HAP-1 (cell line): ENCODE data around the gene TM7SF3.
"Not testable (repeated sequence)": the region's sequence is repeated elsewhere in the genome, so short reads cannot be mapped to it uniquely, and the experiment has no call there.

Experiments
- DNase-seq, 2 experiments: peaks; one replicate each; pipeline ENCODE4 v3.0.0-alpha.2; 2016 to 2020; ENCODE audit warnings: low spot score in 2 of 2
- H3K27me3 ChIP-seq: fragments of 250-450 bp; sonication (Bioruptor Pico); 2 replicates; pipeline ENCODE4 v1.5.1; 2020; ENCODE audit warnings: low read depth, mild to moderate bottlenecking, moderate library complexity
- H3K36me3 ChIP-seq: fragments of 250-450 bp; sonication (Bioruptor Pico); replicated peaks from 2 replicates; pipeline ENCODE4 v1.5.1; 2020; ENCODE audit warnings: mild to moderate bottlenecking
- H3K4me1 ChIP-seq: fragments of 250-450 bp; sonication (Bioruptor Pico); 2 replicates; pipeline ENCODE4 v1.5.1; 2020; ENCODE audit warnings: mild to moderate bottlenecking
- H3K4me3 ChIP-seq: fragments of 250-450 bp; sonication (Bioruptor Pico); 2 replicates; pipeline ENCODE4 v1.5.1; 2020; ENCODE audit warnings: mild to moderate bottlenecking, moderate library complexity
- H3K9me3 ChIP-seq: fragments of 250-450 bp; sonication (Bioruptor Pico); 2 replicates; pipeline ENCODE4 v1.5.1; 2020; ENCODE audit warnings: mild to moderate bottlenecking, moderate library complexity
- in situ Hi-C: fragments of 300-500 bp; cut with MboI; formaldehyde crosslinking; loops from 3 replicates; pipeline ENCODE4 v1.14.3; 2020; ENCODE audit warnings: low sequenced_read_pairs, inconsistent platforms, mixed read lengths

The TM7SF3 gene

DNA sequence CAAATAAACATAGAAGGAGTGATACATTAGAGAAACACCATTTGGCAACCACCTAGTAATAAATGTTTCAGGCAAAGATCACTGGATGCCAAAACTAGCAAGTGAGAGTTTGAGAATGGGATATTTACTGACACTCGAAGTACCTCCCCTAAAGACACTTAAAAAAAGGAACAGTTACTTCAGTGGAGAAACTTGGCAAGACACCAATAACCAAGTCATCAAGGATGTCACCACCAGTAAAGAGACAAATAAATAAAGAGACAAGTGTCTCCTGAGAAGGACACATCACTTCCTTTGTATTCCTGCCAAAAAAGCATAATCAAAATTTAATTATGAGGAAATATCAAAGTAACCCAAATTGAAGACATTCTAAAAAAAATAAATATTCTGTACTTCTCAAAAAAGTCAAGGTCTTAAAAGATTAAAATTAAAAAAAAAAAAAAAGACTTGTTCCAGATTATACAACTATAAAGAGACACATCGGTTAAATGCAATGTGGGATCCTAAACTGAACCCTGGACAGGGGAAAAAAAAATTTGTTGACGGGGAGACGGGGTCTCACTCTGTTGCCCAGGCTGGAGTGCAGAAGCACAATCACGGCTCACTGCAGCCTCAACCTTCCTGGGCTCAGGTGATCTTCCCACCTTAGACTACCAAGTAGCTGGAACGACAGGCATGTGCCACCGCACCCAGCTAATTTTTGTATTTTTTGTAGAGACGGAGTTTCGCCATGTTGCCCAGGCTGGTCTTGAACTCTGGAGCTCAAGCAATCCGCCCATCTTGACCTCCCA, 26.4 kb downstream of the TM7SF3 start:
- Histone ChIP-seq H3K4me3 (no peak overlapping the region), H3K27me3 (no peaks in the 10 kb centered on the region), H3K4me1 (no peaks in the 10 kb centered on the region), H3K9me3 (no peaks in the 10 kb centered on the region), H3K36me3 (peaks cover 13% of the 10 kb centered on the region)
- DNase-seq = no peak
- in situ Hi-C loops = no loop called here

DNA sequence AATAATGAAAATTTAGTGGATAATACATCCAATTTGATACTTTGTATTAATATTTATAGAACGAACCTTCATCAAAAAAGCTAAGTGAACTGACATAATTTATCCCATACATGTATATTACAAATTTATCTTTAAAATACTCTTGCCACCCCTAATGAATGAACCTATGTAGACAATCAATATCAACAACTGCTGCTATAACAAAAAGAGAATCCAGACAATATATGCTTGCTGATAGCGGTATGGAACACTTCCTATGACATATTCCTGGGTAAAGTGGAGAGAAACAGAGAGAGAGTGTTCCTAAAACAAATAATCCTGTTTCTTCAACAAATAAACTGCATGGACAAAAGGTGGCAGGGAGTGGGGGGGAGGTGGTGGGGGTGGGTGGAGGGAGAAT, 31.3 kb downstream of the TM7SF3 start:
- in situ Hi-C loops = no loop called here
- Histone ChIP-seq H3K36me3 (peaks cover 19% of the 10 kb centered on the region), H3K4me3 (no peak overlapping the region), H3K27me3 (no peaks in the 10 kb centered on the region), H3K9me3 (no peaks in the 10 kb centered on the region; the same call in 1 of the 2 replicates), H3K4me1 (no peaks in the 10 kb centered on the region)
- DNase-seq = no peak

- no peak overlapping the region for H3K4me3 ChIP-seq
- H3K9me3 ChIP-seq = no peaks in the 10 kb centered on the region; the same call in 1 of the 2 replicates
- no peaks in the 10 kb centered on the region for H3K4me1 ChIP-seq
- in situ Hi-C loops = no loop called here
- no peak for DNase-seq
- no peaks in the 10 kb centered on the region for H3K27me3 ChIP-seq
- H3K36me3 ChIP-seq = peaks cover 26% of the 10 kb centered on the region
Measured at GRCh38 chr12:26979733-26980132, 34.5 kb downstream of the TM7SF3 start.

GRCh38 chr12:26978801-26979200, 35.4 kb downstream of the TM7SF3 start:
- no peak for DNase-seq
- no peak overlapping the region for H3K4me3 ChIP-seq
- peaks cover 23% of the 10 kb centered on the region for H3K36me3 ChIP-seq
- H3K4me1 ChIP-seq = no peaks in the 10 kb centered on the region
- in situ Hi-C loops = no loop called here
- H3K27me3 ChIP-seq = no peaks in the 10 kb centered on the region
- no peaks in the 10 kb centered on the region; the same call in 1 of the 2 replicates for H3K9me3 ChIP-seq

- Histone ChIP-seq H3K36me3 (peaks cover 25% of the 10 kb centered on the region), H3K4me3 (no peak overlapping the region), H3K4me1 (no peaks in the 10 kb centered on the region), H3K9me3 (no peaks in the 10 kb centered on the region; the same call in 1 of the 2 replicates), H3K27me3 (no peaks in the 10 kb centered on the region)
- in situ Hi-C loops = no loop called here
- DNase-seq = no peak
Measured at GRCh38 chr12:26976687-26977086, 37.5 kb downstream of the TM7SF3 start.

DNA sequence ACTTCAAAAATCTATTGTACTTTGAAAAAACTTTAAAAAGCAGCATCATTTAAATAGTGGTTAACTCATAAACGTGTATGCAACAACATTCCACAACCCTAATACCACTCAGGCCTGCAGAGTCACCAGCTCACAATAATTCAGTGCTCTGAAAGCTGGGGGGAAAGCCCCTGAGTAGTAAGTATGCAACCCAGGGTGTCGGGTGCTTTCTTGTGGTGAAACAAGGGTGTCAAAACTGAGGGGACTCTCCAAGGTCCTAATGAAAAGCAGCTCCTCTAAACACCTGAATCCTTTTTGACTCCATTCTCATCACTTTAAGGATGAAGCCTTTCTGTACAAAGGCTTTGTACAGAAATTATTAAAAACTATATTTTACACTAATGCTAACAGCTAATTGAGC, 42.2 kb downstream of the TM7SF3 start:
- no peaks in the 10 kb centered on the region for H3K9me3 ChIP-seq
- in situ Hi-C loops = no loop called here
- peaks cover 24% of the 10 kb centered on the region; the same call in 1 of the 2 replicates for H3K36me3 ChIP-seq
- H3K4me1 ChIP-seq = no peaks in the 10 kb centered on the region
- no peak for DNase-seq
- no peaks in the 10 kb centered on the region for H3K27me3 ChIP-seq
- no peak overlapping the region for H3K4me3 ChIP-seq

DNA sequence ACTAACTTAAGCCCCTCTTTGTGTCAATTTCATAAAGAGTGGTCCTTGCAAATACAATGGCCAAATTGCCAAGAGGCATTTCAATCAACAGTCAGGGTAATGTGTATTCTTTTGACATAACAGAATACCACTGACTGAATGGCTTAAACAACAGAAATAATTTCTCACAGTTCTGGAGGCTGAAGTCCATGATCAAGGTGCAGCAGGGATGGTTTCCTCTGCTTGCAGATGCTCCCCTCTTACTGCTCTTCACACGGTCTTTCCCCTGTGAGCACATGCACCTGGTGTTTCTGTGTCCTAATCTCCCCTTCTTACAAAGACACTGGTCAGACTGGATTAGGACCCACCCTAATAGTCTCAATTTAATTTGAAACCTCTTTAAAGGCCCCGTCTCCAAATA, 44.0 kb downstream of the TM7SF3 start:
- no peaks in the 10 kb centered on the region for H3K4me1 ChIP-seq
- H3K9me3 ChIP-seq = no peaks in the 10 kb centered on the region
- peak in 1 of 2 experiments; percentile 10 for DNase-seq
- no peak overlapping the region for H3K4me3 ChIP-seq
- H3K36me3 ChIP-seq = peaks cover 15% of the 10 kb centered on the region; the same call in 1 of the 2 replicates
- no peaks in the 10 kb centered on the region for H3K27me3 ChIP-seq
- in situ Hi-C loops = no loop called here

DNA sequence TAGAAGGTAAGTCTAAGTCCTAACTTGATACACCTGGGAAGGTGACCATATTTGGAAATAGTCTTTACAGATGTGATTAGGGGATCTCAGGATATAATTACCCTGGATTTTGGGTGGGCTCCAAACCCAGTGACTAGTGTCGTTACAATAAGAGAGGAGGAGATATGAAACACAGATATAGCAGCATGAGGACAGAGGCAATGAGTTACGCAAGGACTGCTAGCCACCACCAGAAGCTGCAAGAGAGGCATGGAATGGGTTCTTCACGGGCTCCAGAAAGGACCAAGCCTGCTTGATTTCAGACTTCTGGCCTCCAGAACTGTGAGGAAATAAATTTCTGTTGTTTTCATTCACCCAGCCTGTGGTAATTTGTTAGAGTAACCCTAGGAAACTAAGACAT, 47.3 kb downstream of the TM7SF3 start:
- Histone ChIP-seq H3K36me3 (peaks cover 8% of the 10 kb centered on the region; the same call in 1 of the 2 replicates), H3K9me3 (no peaks in the 10 kb centered on the region), H3K4me3 (no peak overlapping the region), H3K27me3 (no peaks in the 10 kb centered on the region), H3K4me1 (no peaks in the 10 kb centered on the region)
- no peak for DNase-seq
- in situ Hi-C loops = no loop called here

DNA sequence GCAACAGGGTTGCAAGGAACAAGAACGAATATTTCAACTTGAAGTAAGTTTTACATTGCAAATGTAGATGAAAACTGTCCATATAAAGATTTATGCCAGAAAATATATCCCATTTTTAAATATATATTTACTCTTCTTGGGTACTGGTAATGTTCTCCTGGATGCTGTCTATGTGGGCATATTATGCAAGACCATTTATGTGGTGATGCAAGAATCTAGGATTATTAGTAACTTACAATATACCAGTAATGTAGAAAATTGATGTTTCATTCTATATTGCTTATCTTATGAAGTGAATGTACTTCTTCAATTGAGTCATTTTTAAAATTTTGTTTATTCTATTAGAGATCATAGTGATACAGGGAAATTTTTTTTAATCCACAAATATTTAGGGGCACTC, 50.8 kb downstream of the TM7SF3 start:
- in situ Hi-C loops = no loop called here

DNA sequence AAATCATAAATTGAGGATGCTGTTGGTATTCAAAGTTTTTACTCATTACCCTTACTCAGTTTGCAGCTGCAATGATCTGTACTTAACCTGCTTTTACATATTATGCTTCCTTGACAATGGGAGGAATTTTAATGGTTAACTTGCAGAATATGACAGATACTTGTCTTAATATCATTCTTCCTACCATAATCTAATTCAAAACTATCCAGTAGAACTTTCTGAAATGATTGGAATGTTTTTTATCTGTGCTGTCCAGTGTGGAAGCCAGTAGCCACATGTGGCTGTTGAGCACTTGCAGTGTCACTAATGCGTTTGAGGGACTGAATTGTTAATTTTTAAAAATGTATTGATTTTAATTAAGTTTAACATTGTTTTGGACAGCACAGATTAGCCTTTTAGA, 52.4 kb downstream of the TM7SF3 start:
- no peaks in the 10 kb centered on the region for H3K4me1 ChIP-seq
- H3K4me3 ChIP-seq = no peak overlapping the region
- in situ Hi-C loops = no loop called here
- DNase-seq = no peak
- peaks cover 8% of the 10 kb centered on the region; the same call in 1 of the 2 replicates for H3K36me3 ChIP-seq
- no peaks in the 10 kb centered on the region for H3K27me3 ChIP-seq
- no peaks in the 10 kb centered on the region for H3K9me3 ChIP-seq

More for the DNA sequence above, 50.8 kb downstream of the TM7SF3 start:
- Histone ChIP-seq H3K4me1 (no peaks in the 10 kb centered on the region), H3K27me3 (no peaks in the 10 kb centered on the region), H3K36me3 (0 out of 2 replicates have a peak, but pooled peaks cover 2% of the 10 kb centered on the region), H3K4me3 (no peak overlapping the region), H3K9me3 (no peaks in the 10 kb centered on the region)
- DNase-seq = no peak

GRCh38 chr12:26961391-26961790, 52.8 kb downstream of the TM7SF3 start:
- H3K27me3 ChIP-seq, DNase-seq, H3K4me1 ChIP-seq, H3K9me3 ChIP-seq, in situ Hi-C loops, H3K4me3 ChIP-seq: not testable (repeated sequence)
- H3K36me3 ChIP-seq = peaks cover 11% of the 10 kb centered on the region; the same call in 1 of the 2 replicates

GRCh38 chr12:26954027-26954426, 60.2 kb downstream of the TM7SF3 start:
- H3K4me1 ChIP-seq = no peaks in the 10 kb centered on the region
- H3K9me3 ChIP-seq = no peaks in the 10 kb centered on the region
- in situ Hi-C loops = no loop called here
- no peaks in the 10 kb centered on the region for H3K27me3 ChIP-seq
- H3K36me3 ChIP-seq = peaks cover 11% of the 10 kb centered on the region; the same call in 1 of the 2 replicates
- no peak for DNase-seq
- H3K4me3 ChIP-seq = no peak overlapping the region

GRCh38 chr12:26953447-26953846, 60.7 kb downstream of the TM7SF3 start:
- Histone ChIP-seq H3K36me3 (peaks cover 11% of the 10 kb centered on the region; the same call in 1 of the 2 replicates), H3K27me3 (no peaks in the 10 kb centered on the region), H3K4me3 (no peak overlapping the region), H3K9me3 (no peaks in the 10 kb centered on the region; the same call in 1 of the 2 replicates), H3K4me1 (no peaks in the 10 kb centered on the region)
- in situ Hi-C loops = no loop called here
- DNase-seq = no peak

DNA sequence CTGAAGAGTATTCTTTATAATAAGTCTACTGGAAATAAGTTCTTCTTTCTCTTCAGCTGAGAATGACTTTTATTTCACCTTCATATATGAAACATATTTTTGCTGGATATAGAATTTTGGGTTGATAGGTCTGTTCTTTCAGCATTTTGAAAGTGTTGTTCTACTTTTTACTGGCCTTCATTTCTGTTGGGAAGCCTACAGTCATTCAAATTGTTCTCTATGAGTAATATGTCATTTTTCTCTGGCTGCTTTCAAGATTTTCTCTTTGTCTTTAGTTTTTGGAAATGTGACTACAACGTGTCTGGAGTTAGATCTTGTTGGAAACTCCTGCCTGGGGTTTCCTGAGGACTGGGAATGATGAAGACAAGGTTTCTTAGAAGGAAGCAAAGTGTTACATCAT, 65.9 kb downstream of the TM7SF3 start:
- Histone ChIP-seq H3K4me3 (no peak overlapping the region), H3K9me3 (no peaks in the 10 kb centered on the region; the same call in none of the 2 replicates), H3K4me1 (no peaks in the 10 kb centered on the region), H3K27me3 (no peaks in the 10 kb centered on the region), H3K36me3 (no peaks in the 10 kb centered on the region)
- in situ Hi-C loops = no loop called here
- no peak for DNase-seq
